Parathyroid adenoma (tissue), 2 donors: Measurements from ENCODE around the gene CAPZA2.
"Not testable (repeated sequence)": the region's sequence is repeated elsewhere in the genome, so short reads cannot be mapped to it uniquely, and the experiment has no call there.

Experiments used
- H2AFZ ChIP-seq: fragments of 300-600 bp; sonication (generic); one replicate; pipeline ENCODE4 v1.7.0; 2017; ENCODE audit warnings: antibody characterized with exemption, mild to moderate bottlenecking
- H3K27ac ChIP-seq: fragments of 300-600 bp; sonication (generic); one replicate; pipeline ENCODE4 v1.7.0; 2017
- H3K27me3 ChIP-seq: fragments of 300-600 bp; sonication (generic); one replicate; pipeline ENCODE4 v1.7.0; 2017; ENCODE audit warnings: low read length; ENCODE audit not compliant: control insufficient read depth, insufficient read depth
- H3K36me3 ChIP-seq: fragments of 300-600 bp; sonication (generic); one replicate; pipeline ENCODE4 v1.7.0; 2017; ENCODE audit warnings: low read length; ENCODE audit not compliant: control insufficient read depth, insufficient read depth
- H3K4me1 ChIP-seq: fragments of 300-600 bp; sonication (generic); one replicate; pipeline ENCODE4 v1.7.0; 2017; ENCODE audit warnings: control low read depth
- H3K4me2 ChIP-seq: fragments of 300-600 bp; sonication (generic); one replicate; pipeline ENCODE4 v1.7.0; 2017; ENCODE audit warnings: low read length
- H3K4me3 ChIP-seq: fragments of 300-600 bp; sonication (generic); one replicate; pipeline ENCODE4 v1.7.0; 2017; ENCODE audit warnings: low read depth, low read length
- H3K79me2 ChIP-seq: fragments of 300-600 bp; sonication (generic); one replicate; pipeline ENCODE4 v1.7.0; 2017; ENCODE audit warnings: control low read depth
- H3K9ac ChIP-seq: fragments of 300-600 bp; sonication (generic); one replicate; pipeline ENCODE4 v1.7.0; 2017; ENCODE audit warnings: mild to moderate bottlenecking
- H3K9me3 ChIP-seq: fragments of 300-600 bp; sonication (generic); one replicate; pipeline ENCODE4 v1.7.0; 2017; ENCODE audit warnings: low read length; ENCODE audit not compliant: control insufficient read depth
- CTCF ChIP-seq: fragments of 300-600 bp; sonication (generic); IDR thresholded peaks from one replicate; pipeline ENCODE4 v1.7.0; 2017; ENCODE audit warnings: antibody characterized with exemption, mild to moderate bottlenecking
- donor health status: primary hyperparathyroidism.

CAPZA2 gene

GRCh38 chr7:116929914-116930913 is 67.8 kb downstream of the CAPZA2 start:
- H3K9ac ChIP-seq = no peak overlapping the region
- H3K79me2 ChIP-seq = no peaks in the 10 kb centered on the region
- H3K4me1 ChIP-seq = peaks cover 2% of the 10 kb centered on the region
- H3K27me3 ChIP-seq = no peaks in the 10 kb centered on the region
- H3K9me3 ChIP-seq = no peaks in the 10 kb centered on the region
- no peak overlapping the region for H3K4me2 ChIP-seq
- peak overlapping the region; percentile 63 for H2AFZ ChIP-seq
- no peak overlapping the region for H3K27ac ChIP-seq
- H3K36me3 ChIP-seq = no peaks in the 10 kb centered on the region
- no peak overlapping the region for H3K4me3 ChIP-seq
- TF ChIP-seq CTCF = peak; percentile 96

- Histone ChIP-seq H2AFZ (no peak overlapping the region), H3K9me3 (no peaks in the 10 kb centered on the region), H3K4me1 (peaks cover 2% of the 10 kb centered on the region), H3K4me3 (no peak overlapping the region), H3K4me2 (no peak overlapping the region), H3K27ac (no peak overlapping the region), H3K9ac (no peak overlapping the region), H3K36me3 (no peaks in the 10 kb centered on the region), H3K27me3 (no peaks in the 10 kb centered on the region), H3K79me2 (no peaks in the 10 kb centered on the region)
- TF ChIP-seq CTCF = no peak
Measured at GRCh38 chr7:116932566-116932965, 70.2 kb downstream of the CAPZA2 start.

- no peak for TF ChIP-seq CTCF
- no peak overlapping the region for H2AFZ ChIP-seq
Measured at GRCh38 chr7:116933465-116933864, 71.1 kb downstream of the CAPZA2 start.

GRCh38 chr7:116934580-116934979 is 72.2 kb downstream of the CAPZA2 start:
- H3K4me1 ChIP-seq = peaks cover 2% of the 10 kb centered on the region
- no peak overlapping the region for H3K27ac ChIP-seq
- no peak for TF ChIP-seq CTCF
- no peak overlapping the region for H3K9ac ChIP-seq
- no peaks in the 10 kb centered on the region for H3K9me3 ChIP-seq
- H3K79me2 ChIP-seq = no peaks in the 10 kb centered on the region
- H2AFZ ChIP-seq = no peak overlapping the region
- H3K36me3 ChIP-seq = no peaks in the 10 kb centered on the region
- H3K4me3 ChIP-seq = no peak overlapping the region
- no peak overlapping the region for H3K4me2 ChIP-seq
- no peaks in the 10 kb centered on the region for H3K27me3 ChIP-seq

More at GRCh38 chr7:116933465-116933864, 71.1 kb downstream of the CAPZA2 start:
- no peak overlapping the region for H3K4me2 ChIP-seq
- H3K79me2 ChIP-seq = no peaks in the 10 kb centered on the region
- peaks cover 2% of the 10 kb centered on the region for H3K4me1 ChIP-seq
- H3K4me3 ChIP-seq = no peak overlapping the region
- H3K27me3 ChIP-seq = no peaks in the 10 kb centered on the region
- H3K9ac ChIP-seq = no peak overlapping the region
- no peak overlapping the region for H3K27ac ChIP-seq
- H3K9me3 ChIP-seq = no peaks in the 10 kb centered on the region
- no peaks in the 10 kb centered on the region for H3K36me3 ChIP-seq

- H3K36me3 ChIP-seq, H3K27me3 ChIP-seq, H3K79me2 ChIP-seq: not testable (repeated sequence)
Measured at GRCh38 chr7:116936844-116937243, 74.5 kb downstream of the CAPZA2 start.

More at GRCh38 chr7:116936844-116937243, 74.5 kb downstream of the CAPZA2 start:
- not testable (repeated sequence) for H3K4me1 ChIP-seq, H2AFZ ChIP-seq, H3K27ac ChIP-seq, H3K4me2 ChIP-seq, H3K9ac ChIP-seq, H3K4me3 ChIP-seq, H3K9me3 ChIP-seq
